Bronchial epithelial cell (primary cell): Measurements from ENCODE around the gene USP9Y. TPM values are rescaled to one million over a fixed set of nuclear protein-coding genes. Genes with fewer than 3 reads are reported as not detected.
"Not testable (repeated sequence)": the region's sequence is repeated elsewhere in the genome, so short reads cannot be mapped to it uniquely, and the experiment has no call there.

ENCODE experiments used
- DNase-seq: peaks from one replicate; pipeline ENCODE4 v3.0.0-alpha.2; 2010; ENCODE audit warnings: low read depth
- FAIRE-seq: peaks from 2 replicates; lab custom pipeline; 2011; peaks lifted over from hg19 to GRCh38; lab: Jason Lieb, UNC
- H3K27me3 ChIP-seq: 2 replicates; pipeline ENCODE4 v1.5.1; 2011; ENCODE audit warnings: low read length; ENCODE audit not compliant: control insufficient read depth, insufficient read depth
- H3K36me3 ChIP-seq: 2 replicates; pipeline ENCODE4 v1.5.1; 2011; ENCODE audit warnings: low read length; ENCODE audit not compliant: control insufficient read depth, insufficient read depth
- H3K4me3 ChIP-seq: 2 replicates; pipeline ENCODE4 v1.5.1; 2011; ENCODE audit warnings: mild to moderate bottlenecking, low read depth, low read length, control low read depth
- total RNA-seq: library from RNA; depleted of rRNA; stranded (reverse); fragments of >200 nt; gene quantifications from 2 replicates; pipeline ENCODE4 v1.2.1, GENCODE V29; 2014
- TF ChIP-seq, protein P1 (sequence below): IDR thresholded peaks from 2 replicates; pipeline ENCODE4 v1.5.1; 2011; ENCODE audit warnings: mild to moderate bottlenecking, moderate library complexity, low read length, control low read depth, inconsistent platforms; ENCODE audit not compliant: insufficient read depth, severe bottlenecking

USP9Y gene, protein sequence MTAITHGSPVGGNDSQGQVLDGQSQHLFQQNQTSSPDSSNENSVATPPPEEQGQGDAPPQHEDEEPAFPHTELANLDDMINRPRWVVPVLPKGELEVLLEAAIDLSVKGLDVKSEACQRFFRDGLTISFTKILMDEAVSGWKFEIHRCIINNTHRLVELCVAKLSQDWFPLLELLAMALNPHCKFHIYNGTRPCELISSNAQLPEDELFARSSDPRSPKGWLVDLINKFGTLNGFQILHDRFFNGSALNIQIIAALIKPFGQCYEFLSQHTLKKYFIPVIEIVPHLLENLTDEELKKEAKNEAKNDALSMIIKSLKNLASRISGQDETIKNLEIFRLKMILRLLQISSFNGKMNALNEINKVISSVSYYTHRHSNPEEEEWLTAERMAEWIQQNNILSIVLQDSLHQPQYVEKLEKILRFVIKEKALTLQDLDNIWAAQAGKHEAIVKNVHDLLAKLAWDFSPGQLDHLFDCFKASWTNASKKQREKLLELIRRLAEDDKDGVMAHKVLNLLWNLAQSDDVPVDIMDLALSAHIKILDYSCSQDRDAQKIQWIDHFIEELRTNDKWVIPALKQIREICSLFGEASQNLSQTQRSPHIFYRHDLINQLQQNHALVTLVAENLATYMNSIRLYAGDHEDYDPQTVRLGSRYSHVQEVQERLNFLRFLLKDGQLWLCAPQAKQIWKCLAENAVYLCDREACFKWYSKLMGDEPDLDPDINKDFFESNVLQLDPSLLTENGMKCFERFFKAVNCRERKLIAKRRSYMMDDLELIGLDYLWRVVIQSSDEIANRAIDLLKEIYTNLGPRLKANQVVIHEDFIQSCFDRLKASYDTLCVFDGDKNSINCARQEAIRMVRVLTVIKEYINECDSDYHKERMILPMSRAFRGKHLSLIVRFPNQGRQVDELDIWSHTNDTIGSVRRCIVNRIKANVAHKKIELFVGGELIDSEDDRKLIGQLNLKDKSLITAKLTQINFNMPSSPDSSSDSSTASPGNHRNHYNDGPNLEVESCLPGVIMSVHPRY (N-terminal part only)
- total RNA-seq: 15.0 TPM in 1 of 2 replicates, not detected in the other

DNA sequence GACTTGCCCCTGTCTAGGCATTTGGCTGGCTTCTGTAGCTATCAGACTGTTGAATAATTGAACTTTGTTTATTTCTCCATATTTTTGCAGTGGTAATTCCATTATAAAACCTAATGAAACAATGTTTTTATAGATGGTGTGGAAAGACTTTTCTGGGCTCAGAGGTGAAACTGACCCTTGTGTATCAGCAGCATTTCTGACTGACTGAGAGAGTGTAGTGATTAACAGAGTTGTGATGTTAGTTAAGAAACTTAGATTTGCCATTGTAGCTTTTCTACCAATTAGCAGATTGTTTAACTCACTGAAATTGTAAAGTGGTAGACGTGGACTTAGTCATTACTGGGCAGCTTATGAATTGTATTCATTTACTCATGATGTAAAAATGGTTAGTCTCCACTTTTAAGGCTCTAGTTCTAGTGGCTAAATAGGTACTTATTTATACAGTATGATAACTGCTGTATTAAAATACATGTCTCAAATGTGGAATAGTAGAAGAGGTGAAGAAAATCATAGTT is at the start of gene USP9Y:
Gene USP9Y, plus strand, starts transcription at position 51 of the 515 bp plus-strand sequence. CDS start 8,217 bp downstream, outside the sequence.
- H3K4me3 ChIP-seq: no peak within 1 kb of the TSS
- no peak for FAIRE-seq
- H3K27me3 ChIP-seq: no peaks in the 10 kb centered on the region
- DNase-seq: no peak
- H3K36me3 ChIP-seq: peaks cover 2% of the 10 kb centered on the region
- TF ChIP-seq, protein P1, sequence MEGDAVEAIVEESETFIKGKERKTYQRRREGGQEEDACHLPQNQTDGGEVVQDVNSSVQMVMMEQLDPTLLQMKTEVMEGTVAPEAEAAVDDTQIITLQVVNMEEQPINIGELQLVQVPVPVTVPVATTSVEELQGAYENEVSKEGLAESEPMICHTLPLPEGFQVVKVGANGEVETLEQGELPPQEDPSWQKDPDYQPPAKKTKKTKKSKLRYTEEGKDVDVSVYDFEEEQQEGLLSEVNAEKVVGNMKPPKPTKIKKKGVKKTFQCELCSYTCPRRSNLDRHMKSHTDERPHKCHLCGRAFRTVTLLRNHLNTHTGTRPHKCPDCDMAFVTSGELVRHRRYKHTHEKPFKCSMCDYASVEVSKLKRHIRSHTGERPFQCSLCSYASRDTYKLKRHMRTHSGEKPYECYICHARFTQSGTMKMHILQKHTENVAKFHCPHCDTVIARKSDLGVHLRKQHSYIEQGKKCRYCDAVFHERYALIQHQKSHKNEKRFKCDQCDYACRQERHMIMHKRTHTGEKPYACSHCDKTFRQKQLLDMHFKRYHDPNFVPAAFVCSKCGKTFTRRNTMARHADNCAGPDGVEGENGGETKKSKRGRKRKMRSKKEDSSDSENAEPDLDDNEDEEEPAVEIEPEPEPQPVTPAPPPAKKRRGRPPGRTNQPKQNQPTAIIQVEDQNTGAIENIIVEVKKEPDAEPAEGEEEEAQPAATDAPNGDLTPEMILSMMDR: no peak

DNA sequence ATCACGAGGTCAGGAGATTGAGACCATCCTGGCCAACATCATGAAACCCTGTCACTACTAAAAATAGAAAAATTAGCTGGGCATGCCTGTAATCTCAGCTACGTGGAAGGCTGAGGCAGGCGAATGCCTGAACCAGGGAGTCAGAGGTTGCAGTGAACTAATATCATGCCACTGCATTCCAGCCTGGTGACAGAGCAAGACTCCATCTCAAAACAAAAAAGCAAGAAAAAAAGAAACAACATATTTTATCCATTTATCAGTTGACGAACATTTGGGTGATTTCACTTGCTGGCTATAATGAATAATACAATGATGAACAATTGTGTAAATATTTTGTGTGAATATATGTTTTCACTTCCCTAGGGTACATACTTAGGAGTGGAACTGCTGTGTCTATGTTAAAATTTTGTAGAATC is 49.4 kb upstream of the USP9Y start:
- Histone ChIP-seq H3K36me3 (no peaks in the 10 kb centered on the region), H3K4me3 (no peak overlapping the region), H3K27me3 (no peaks in the 10 kb centered on the region)
- TF ChIP-seq, protein P1: no peak
- DNase-seq: peak; percentile 86
- no peak for FAIRE-seq

DNA sequence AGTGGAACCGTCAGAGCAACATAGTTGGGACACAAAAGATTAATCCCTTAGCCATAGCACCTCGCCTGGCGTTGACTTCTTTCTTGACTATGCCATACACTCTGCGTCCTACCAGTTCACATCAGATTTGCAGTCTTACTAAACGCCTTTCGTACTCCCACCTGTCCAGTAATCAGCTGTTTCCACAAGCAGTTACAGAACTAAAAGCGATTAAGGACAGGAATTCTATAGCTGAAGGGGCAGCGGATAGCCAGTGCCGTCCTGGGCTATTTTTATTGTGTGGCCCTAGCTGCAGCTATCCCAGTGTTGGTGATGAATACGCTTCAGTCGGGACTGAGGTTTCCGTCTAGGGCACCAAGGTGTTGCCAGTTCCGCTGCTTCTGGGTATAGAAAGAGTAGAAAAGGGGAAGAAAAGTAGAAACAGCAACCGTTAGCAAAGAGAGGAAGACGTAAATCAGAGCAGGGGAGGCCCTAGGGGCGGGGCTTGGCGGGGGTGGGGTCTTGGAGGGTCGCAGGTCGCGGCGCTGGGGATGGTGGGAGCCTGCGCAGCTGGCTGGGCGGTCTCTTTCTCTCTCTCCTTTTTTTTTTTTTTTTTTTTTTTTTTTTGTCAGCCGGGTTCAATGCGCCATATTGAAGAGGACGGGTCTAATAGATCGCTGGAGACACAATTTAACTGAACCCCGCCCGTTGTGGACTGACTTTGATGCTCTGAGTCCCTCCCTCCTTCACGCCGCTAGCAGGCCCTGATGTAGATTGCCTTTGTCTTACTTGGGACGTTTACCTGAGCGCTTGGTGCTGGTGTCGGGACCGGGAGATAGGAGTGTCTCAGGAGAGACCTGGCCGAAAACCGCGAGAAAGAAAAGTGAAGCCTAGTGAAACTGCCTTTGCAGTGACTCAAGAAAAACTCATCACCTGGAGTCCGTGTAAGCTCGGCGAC is 39.0 kb upstream of the USP9Y start:
- Histone ChIP-seq H3K27me3 (no peaks in the 10 kb centered on the region), H3K36me3 (no peaks in the 10 kb centered on the region), H3K4me3 (peak overlapping the region; percentile 60)
- TF ChIP-seq, protein P1: no peak
- DNase-seq: peak; percentile 59
- FAIRE-seq: no peak

DNA sequence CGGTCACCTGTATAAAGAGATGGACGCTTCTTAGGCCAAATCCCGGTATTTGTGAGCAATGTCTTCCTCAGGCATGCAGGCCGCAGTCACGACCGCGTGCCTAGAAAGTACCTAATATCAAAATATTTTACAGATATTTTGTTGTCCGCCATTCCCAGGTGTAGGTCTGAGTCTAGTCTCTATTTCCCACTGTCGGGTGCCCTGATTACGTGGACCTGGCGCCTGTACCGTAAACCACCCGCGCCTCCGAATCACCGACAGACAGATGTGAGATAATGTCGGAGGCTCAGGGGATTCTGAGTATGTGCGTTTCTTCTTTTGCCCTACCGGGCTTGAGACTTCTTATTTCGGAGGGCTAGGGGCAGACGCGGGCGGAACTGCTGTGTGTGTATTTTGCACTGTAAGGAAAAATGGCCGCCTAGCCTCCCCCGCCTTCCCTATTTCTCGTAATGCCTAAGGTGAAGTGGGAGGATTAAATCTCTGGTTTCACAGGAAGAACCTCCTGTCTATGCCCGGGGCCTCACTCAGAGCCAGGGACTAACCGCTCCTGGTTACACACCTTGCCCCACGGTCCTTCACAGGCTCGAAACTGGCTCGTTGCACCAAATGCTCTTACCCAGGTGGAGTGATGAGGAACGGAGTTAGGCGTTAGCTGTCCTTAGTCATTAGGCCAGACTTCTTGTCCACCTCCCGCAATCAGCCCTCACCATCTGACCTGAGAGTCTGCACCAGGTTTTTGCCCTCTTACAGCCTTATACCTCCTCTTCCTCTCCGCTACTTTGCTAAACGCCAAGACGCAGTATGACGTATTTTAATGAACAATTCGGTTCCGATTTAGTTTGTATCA is 38.1 kb upstream of the USP9Y start:
- H3K36me3 ChIP-seq: no peaks in the 10 kb centered on the region
- TF ChIP-seq, protein P1: no peak
- peak overlapping the region; percentile 60 for H3K4me3 ChIP-seq
- H3K27me3 ChIP-seq: no peaks in the 10 kb centered on the region
- DNase-seq: peak; percentile 62
- no peak for FAIRE-seq

DNA sequence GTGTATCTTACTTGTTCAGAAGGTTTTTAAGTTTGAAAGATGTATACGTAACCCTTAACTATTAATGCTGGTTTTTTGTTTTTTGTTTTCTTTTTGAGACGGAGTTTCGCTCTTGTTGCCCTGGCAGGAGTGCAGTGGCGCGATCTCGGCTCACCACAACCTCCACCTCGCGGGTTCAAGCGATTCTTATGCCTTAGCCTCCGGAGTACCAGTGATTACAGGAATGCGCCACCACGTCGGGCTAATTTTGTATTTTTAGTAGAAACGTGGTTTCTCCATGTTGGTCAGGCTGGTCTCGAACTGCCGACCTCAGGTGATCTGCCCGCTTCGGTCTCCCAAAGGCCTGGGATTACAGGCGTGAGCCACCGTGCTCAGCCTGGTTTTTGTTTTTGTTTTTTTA is 37.2 kb upstream of the USP9Y start:
- DNase-seq, H3K27me3 ChIP-seq, FAIRE-seq, H3K36me3 ChIP-seq: not testable (repeated sequence)
- peak overlapping the region; percentile 60 for H3K4me3 ChIP-seq
